ENCODE measurements around the gene PPM1A.

PPM1A gene

DNA sequence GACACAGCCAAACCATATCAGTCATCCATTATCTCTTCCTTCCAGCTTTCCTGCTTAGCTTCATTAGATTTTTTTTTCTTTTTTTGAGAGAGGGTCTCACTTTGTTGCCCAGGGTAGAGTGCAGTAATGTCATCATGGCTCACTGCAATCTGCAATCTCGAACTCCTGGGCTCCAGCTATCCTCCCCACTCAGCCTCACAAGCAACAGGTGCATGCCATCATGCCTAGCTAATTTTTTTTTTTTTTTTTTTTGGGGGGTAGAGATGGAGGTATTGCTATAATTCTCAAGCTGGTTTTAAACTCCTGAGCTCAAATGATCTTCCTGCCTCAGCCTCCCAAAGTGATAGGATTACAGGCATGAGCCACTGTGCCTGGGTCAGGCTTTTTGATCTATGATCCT lies 38.3 kb upstream of the PPM1A start:
- H3K27ac ChIP-seq = no peak overlapping the region
- H3K4me3 ChIP-seq = no peak overlapping the region
- TF ChIP-seq, protein P1, sequence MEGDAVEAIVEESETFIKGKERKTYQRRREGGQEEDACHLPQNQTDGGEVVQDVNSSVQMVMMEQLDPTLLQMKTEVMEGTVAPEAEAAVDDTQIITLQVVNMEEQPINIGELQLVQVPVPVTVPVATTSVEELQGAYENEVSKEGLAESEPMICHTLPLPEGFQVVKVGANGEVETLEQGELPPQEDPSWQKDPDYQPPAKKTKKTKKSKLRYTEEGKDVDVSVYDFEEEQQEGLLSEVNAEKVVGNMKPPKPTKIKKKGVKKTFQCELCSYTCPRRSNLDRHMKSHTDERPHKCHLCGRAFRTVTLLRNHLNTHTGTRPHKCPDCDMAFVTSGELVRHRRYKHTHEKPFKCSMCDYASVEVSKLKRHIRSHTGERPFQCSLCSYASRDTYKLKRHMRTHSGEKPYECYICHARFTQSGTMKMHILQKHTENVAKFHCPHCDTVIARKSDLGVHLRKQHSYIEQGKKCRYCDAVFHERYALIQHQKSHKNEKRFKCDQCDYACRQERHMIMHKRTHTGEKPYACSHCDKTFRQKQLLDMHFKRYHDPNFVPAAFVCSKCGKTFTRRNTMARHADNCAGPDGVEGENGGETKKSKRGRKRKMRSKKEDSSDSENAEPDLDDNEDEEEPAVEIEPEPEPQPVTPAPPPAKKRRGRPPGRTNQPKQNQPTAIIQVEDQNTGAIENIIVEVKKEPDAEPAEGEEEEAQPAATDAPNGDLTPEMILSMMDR (IDR thresholded peaks at IDR 0.05) = no peak
- no peak for DNase-seq (ENCODE audit: low spot score)

DNA sequence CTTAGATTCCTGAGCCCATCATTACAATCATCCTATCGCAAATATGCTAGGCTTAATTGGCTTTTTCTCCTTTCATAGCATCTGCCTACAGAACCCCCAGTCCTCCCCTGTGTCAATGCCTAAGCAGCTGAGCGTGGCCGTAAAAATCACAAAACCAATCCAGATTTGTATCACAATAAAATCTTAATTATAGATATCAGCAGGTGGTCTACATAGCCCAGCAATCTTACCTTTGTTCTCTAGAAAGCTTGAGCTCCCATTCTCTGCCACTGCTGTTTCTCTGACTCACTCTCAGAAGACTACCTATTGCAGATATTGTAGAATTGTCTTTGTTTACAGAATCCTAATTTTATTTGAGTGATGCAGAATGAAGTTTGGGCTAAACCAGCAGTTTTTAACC lies 37.9 kb upstream of the PPM1A start:
- no peak for DNase-seq (ENCODE audit: low spot score)
- Histone ChIP-seq H3K4me3 (no peak overlapping the region), H3K27ac (no peak overlapping the region)
- TF ChIP-seq, protein P1 (IDR thresholded peaks at IDR 0.05) = no peak

DNA sequence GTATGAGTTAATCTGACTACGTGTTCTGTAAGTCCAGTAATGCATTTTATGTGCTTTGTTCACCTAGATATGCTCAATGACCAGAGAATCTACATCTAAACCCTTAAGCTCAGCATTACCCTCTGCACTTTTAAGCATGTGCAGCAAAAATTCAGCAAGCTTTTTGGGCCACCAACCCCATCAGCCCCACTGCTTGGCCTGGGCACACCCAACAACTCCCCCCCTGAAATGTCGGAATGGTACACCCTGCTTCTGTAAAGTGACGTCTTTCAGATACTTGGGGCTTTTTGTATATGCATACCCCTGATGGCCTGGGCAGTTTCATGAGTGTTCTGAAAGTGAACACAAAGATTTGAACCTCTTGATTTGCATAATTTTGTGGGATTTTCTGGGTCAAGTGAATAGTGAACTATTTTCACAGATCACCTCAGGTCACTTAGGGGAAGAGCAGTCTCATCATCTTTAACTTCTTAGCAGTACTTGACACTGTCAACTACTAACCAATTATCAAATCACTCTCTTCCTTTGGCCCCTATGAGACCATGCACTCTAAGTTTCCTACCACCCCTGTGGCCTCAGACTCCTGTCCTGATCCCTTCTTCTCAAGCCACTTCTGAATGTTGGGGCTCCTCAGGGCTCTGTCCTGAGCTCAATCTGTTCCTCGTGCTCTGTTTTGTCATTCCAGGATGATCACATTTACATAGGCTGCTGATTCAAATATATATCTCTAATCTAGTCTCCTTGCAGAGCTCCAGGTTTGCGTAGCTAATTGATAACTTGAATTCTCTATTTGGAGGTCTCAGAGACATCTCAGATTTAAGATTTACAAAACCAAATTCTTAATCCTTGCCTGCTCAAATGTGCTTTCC lies 36.3 kb upstream of the PPM1A start:
- no peak overlapping the region for H3K27ac ChIP-seq
- no peak overlapping the region for H3K4me3 ChIP-seq
- no peak for DNase-seq (ENCODE audit: low spot score)
- TF ChIP-seq, protein P1 (IDR thresholded peaks at IDR 0.05) = no peak

DNA sequence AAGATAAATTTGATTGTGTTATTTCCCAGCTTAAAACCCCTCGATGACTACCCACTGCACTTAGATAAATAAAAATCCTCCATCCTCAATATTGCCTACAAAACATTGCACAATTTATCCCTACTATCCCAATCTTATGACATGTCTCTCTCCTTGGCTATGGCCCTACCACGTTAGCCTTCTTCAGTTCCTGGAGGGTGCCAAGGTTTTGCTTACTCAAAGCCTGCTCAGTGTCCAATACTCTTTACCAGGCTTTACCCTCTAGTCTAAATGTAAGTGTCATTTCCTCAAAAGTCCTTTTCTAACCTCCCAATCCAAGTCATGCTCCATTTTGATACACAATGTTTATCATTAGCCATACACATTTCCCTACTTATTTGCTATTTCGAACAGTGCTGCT lies 35.0 kb upstream of the PPM1A start:
- H3K4me3 ChIP-seq = no peak overlapping the region
- H3K27ac ChIP-seq = no peak overlapping the region
- TF ChIP-seq, protein P1 (IDR thresholded peaks at IDR 0.05) = no peak
- no peak for DNase-seq (ENCODE audit: low spot score)

DNA sequence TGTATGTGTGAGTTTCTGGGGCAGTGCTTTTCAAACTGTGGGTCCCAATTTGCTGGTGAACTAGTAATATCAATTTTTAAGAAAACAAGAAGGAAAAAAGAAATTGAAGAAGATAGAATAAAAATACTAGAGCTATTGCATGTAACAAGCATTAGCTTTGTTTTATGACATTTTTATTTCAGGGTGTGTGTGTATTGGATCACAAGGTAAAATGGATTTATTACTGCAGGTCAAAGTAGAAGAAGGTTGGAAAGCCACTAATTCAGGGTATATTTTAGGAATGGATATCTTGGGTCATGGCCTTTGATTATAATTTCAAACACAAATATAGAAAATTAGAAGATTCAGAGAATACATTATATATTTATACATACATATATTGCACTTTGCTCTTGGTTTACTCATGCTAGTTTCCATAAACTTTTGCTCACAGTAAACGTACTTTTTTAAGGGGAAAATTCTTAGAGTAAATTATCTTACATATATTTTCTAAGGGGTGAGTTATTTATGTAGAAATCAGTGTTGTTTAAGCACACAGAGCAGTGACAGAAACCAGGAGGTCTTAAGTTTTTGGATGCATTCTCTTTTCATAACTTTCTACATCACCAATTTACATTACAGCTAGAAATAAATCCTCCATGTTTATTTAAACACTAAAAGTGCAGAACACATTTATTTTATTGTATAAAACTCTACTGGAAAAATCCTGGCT lies 34.5 kb upstream of the PPM1A start:
- Histone ChIP-seq H3K27ac (no peak overlapping the region), H3K4me3 (no peak overlapping the region)
- TF ChIP-seq, protein P1 (IDR thresholded peaks at IDR 0.05) = no peak
- no peak for DNase-seq (ENCODE audit: low spot score)

DNA sequence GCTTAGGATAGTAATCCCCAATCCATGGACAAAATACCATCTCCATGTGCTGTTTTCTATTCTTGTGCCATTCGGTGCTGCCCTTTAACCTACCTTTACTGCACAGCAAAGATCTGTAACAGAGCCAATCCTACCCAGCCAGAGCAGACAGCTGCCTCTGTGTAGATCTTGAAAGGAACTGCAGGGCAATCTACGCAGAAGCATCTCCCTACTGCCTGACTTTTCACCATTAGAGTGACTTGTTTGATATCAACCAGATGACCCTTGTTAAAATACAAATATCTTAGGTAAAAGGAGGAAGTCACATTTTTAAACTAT lies 33.9 kb upstream of the PPM1A start:
- TF ChIP-seq, protein P1 (IDR thresholded peaks at IDR 0.05) = no peak
- Histone ChIP-seq H3K4me3 (no peak overlapping the region), H3K27ac (no peak overlapping the region)
- no peak for DNase-seq (ENCODE audit: low spot score)
